ENCODE measurements around the gene UBA5. TPM values are rescaled to one million over a fixed set of nuclear protein-coding genes. Genes with fewer than 3 reads are reported as not detected.
A peak's percentile ranks its signal among the peaks of the same experiment; 100 is the strongest.

The UBA5 gene
- total RNA-seq, 4 donors from 2014 or later, result 19.9 to 50.9 (median 34.4) TPM

DNA sequence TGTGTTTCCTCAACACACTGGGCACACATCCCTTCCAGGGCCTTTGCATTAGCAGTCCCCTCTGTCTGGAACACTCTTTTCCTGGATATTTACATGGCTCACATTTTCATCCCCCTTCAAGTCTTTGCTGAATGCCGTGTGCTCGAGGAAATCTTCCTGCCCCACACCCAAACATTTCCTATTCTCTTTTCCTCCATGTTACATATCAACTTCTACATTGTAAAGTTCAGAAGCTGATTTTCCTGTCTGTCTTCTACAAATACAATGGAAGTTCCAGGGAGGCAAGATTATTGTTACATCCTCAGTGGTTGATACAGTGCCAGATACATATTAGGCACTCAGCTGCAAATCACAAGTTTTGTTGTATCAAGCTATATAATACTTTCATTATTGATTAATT is 4.7 kb upstream of the UBA5 start:
- no peak overlapping the region for H3K4me3 ChIP-seq
- no peaks in the 10 kb centered on the region for H3K9me3 ChIP-seq
- no peaks in the 10 kb centered on the region for H3K36me3 ChIP-seq
- H3K4me1 ChIP-seq, result peaks cover 0 to 32% (median 5%) of the 10 kb centered on the region in 4 donors
- no peaks in the 10 kb centered on the region for H3K27me3 ChIP-seq
- TF ChIP-seq EP300 (IDR thresholded peaks at IDR 0.05) (no peak), POLR2A (IDR thresholded peaks at IDR 0.05) (no peak)
- TF ChIP-seq, protein P1, sequence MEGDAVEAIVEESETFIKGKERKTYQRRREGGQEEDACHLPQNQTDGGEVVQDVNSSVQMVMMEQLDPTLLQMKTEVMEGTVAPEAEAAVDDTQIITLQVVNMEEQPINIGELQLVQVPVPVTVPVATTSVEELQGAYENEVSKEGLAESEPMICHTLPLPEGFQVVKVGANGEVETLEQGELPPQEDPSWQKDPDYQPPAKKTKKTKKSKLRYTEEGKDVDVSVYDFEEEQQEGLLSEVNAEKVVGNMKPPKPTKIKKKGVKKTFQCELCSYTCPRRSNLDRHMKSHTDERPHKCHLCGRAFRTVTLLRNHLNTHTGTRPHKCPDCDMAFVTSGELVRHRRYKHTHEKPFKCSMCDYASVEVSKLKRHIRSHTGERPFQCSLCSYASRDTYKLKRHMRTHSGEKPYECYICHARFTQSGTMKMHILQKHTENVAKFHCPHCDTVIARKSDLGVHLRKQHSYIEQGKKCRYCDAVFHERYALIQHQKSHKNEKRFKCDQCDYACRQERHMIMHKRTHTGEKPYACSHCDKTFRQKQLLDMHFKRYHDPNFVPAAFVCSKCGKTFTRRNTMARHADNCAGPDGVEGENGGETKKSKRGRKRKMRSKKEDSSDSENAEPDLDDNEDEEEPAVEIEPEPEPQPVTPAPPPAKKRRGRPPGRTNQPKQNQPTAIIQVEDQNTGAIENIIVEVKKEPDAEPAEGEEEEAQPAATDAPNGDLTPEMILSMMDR (IDR thresholded peaks at IDR 0.05), result no peak
- H3K27ac ChIP-seq, result no peak overlapping the region
- DNase-seq (ENCODE audit: low spot score in 2 of 2), result no peak
- 72 to 85% methylated on average over 2 of the region's 2 CpGs for WGBS, 2 donors

DNA sequence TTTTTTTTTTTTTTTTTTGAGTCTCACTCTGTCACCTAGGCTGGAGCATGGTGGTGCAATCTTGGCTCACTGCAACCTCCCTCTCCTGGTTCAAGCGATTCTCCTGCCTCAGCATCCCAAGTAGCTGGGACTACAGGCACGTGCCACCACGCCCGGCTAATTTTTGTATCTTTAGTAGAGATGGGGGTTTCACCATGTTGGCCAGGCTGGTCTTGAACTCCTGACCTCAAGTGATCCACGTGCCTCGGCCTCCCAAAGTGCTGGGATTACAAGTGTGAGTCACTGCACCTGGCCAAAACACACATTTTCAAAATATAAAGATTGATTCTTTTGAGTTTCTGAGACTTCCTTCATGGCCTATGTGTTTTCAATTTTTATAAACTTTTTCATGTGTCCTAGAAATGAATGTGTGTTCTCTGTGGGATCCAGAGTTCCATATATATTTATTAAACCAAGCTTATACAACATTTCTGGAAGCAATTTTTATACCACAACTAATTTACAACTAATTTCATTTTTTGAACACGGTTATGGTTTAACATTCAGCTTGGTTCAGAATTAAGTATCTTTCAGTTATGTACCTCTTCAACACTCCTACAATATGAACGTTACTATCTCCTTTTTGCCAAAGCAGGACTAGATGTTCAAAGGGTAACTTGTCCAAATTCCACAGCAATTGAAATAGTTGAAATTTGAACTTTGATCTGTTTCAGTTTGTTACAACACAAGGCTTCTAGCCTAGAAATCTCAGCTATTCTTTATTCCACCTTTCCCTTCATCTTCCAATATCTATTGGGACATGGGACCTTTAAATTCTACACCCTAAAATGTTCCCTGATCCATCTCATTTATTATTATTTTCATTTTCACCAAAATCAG is 2.0 kb upstream of the UBA5 start:
- Histone ChIP-seq H3K36me3 (no peaks in the 10 kb centered on the region), H3K4me1 (peaks cover 0 to 43% (median 18%) of the 10 kb centered on the region in 4 donors), H3K27me3 (no peaks in the 10 kb centered on the region), H3K9me3 (no peaks in the 10 kb centered on the region), H3K27ac (peak overlapping the region in 3 of 4 donors; percentile 87 to 96 (median 96)), H3K4me3 (peak overlapping the region in 2 of 4 donors; percentile 66 to 78)
- WGBS, 2 donors, result 84 to 87% methylated on average over 8 of the region's 8 CpGs
- no peak for TF ChIP-seq EP300 (IDR thresholded peaks at IDR 0.05)
- TF ChIP-seq POLR2A (IDR thresholded peaks at IDR 0.05), result no peak
- TF ChIP-seq, protein P1 (IDR thresholded peaks at IDR 0.05), result no peak
- no peak for DNase-seq (ENCODE audit: low spot score in 2 of 2)

DNA sequence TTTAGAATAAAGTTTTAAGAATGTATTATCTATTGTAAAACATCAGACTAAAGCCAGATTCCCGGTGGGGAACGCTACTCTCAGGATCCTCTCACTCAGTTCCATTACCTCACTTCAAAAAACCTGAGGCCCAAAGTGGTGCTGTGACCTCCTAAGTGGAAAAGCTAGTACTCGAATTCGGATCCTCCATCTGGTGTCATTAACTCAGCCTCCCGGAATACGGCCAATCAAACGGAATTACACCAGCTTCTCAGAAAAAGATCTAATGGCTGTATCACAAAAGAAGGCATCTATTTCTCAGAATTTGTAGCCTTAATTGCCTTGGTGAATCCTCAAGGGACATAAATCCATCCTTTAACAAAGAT is 1.1 kb upstream of the UBA5 start:
- H3K4me3 ChIP-seq, result peak overlapping the region; percentile 66 to 92 (median 80)
- H3K27me3 ChIP-seq, result no peaks in the 10 kb centered on the region
- peak in 1 of 2 donors; percentile 17 for DNase-seq (ENCODE audit: low spot score in 2 of 2)
- 4 to 6% methylated on average over 7 of the region's 7 CpGs for WGBS, 2 donors
- TF ChIP-seq, protein P1 (IDR thresholded peaks at IDR 0.05), result no peak
- TF ChIP-seq EP300 (IDR thresholded peaks at IDR 0.05) (no peak), POLR2A (IDR thresholded peaks at IDR 0.05) (no peak)
- peak overlapping the region; percentile 81 to 96 (median 92) for H3K27ac ChIP-seq
- H3K9me3 ChIP-seq, result no peaks in the 10 kb centered on the region
- H3K36me3 ChIP-seq, result no peaks in the 10 kb centered on the region
- peaks cover 0 to 38% (median 16%) of the 10 kb centered on the region in 4 donors for H3K4me1 ChIP-seq

DNA sequence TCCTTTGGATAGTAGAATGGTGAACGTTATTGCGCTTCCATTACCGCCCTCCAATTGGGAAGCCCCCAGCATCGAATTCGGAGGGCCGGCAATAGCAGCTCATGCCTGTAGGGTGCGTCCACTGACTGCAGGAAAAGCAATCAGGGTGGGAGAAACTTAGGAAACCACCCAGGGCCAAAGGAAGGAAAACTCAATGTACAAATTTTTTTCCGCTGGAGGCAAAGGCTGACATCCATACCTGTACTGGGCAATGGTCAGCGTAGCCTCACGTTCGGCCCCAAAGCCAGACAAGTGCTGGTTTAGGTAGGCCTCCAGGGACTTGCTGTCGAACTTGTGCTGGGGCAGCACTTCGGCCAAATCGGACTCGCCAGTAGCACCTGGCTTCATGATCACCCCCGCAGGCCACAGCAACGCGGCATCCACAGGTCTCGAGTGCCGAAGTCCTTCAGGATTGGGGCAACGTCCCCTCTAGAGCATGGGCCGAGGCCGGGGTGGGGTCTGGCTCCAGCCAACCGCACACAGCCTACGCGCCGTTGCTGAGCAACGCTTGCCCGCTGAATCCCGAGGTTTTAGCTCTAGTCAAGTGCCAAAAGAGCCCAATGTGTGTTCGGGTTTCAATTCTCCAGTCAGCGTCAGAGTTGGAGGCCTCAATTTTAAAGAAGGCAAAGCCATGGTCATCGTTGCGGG is 621 bp upstream of the UBA5 start, which contains the start of gene ACAD11:
Gene ACAD11 (minus strand): TSS at position 445 of the 687 bp plus-strand sequence. CDS start 58 bp downstream, at position 387.
- no peaks in the 10 kb centered on the region for H3K36me3 ChIP-seq
- peak within 1 kb of the TSS; percentile 66 to 92 (median 80) for H3K4me3 ChIP-seq
- TF ChIP-seq POLR2A (IDR thresholded peaks at IDR 0.05) (peak in 1 of 2 donors; percentile 67), EP300 (IDR thresholded peaks at IDR 0.05) (peak in 1 of 2 donors; percentile 68)
- TF ChIP-seq, protein P1 (IDR thresholded peaks at IDR 0.05), result peak; percentile 59 to 81 (median 66)
- no peaks in the 10 kb centered on the region for H3K27me3 ChIP-seq
- peak; percentile 44 to 56 for DNase-seq (ENCODE audit: low spot score in 2 of 2)
- peaks cover 0 to 42% (median 16%) of the 10 kb centered on the region in 4 donors for H3K4me1 ChIP-seq
- peak within 1 kb of the TSS; percentile 81 to 96 (median 92) for H3K27ac ChIP-seq
- 0% methylated on average over 16 to 34 of the region's 34 CpGs for WGBS, 2 donors
- no peaks in the 10 kb centered on the region for H3K9me3 ChIP-seq

DNA sequence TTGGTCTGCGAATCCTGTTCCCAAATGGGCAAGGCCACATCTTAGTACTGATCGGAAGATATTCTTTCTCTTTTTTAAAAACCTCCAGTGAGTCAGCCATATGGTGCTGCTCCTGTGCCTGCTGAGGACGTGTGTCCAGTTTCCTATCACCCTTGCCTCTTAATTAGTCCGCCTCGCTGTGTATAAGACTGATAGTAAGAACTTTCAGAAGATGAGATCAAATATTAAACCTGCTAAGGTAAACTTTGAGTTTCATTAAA is 612 bp downstream of the UBA5 start:
- 0 to 4% methylated on average over 5 of the region's 5 CpGs for WGBS, 2 donors
- H3K27me3 ChIP-seq, result no peaks in the 10 kb centered on the region
- H3K27ac ChIP-seq, result peak overlapping the region; percentile 81 to 96 (median 92)
- H3K4me3 ChIP-seq, result peak overlapping the region; percentile 66 to 92 (median 80)
- H3K9me3 ChIP-seq, result no peaks in the 10 kb centered on the region
- no peak for TF ChIP-seq POLR2A (IDR thresholded peaks at IDR 0.05)
- peaks cover 0 to 49% (median 16%) of the 10 kb centered on the region in 4 donors for H3K4me1 ChIP-seq
- no peaks in the 10 kb centered on the region for H3K36me3 ChIP-seq
- DNase-seq (ENCODE audit: low spot score in 2 of 2), result peak in 1 of 2 donors; percentile 10
